ENCODE results near the gene LRCH2.

DNA sequence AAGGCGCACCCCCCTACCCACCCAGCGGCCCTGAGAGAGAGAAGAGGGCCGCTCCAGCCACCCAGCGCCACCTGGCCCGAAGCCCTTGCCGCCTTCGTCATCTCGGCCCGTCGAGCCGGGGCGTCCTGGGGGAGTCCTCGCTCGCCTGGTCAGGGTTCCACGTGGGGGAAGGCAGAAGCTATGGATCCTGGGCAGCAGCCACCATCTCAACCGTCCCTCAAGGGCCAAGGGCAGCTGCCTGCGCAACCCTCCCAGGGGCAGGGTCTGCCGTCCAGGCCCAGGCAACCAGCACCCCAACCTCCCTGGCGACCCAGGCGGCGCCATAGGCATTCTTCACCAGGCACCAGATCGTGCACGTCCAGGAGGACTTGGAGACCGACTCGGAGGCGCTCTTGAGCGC, 165.0 kb downstream of the LRCH2 start:
- TF ChIP-seq, protein P1, sequence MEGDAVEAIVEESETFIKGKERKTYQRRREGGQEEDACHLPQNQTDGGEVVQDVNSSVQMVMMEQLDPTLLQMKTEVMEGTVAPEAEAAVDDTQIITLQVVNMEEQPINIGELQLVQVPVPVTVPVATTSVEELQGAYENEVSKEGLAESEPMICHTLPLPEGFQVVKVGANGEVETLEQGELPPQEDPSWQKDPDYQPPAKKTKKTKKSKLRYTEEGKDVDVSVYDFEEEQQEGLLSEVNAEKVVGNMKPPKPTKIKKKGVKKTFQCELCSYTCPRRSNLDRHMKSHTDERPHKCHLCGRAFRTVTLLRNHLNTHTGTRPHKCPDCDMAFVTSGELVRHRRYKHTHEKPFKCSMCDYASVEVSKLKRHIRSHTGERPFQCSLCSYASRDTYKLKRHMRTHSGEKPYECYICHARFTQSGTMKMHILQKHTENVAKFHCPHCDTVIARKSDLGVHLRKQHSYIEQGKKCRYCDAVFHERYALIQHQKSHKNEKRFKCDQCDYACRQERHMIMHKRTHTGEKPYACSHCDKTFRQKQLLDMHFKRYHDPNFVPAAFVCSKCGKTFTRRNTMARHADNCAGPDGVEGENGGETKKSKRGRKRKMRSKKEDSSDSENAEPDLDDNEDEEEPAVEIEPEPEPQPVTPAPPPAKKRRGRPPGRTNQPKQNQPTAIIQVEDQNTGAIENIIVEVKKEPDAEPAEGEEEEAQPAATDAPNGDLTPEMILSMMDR (IDR thresholded peaks at IDR 0.05; ENCODE audit: borderline replicate concordance, extremely low read depth, low read length, poor library complexity, severe bottlenecking): no peak
- no peak for TF ChIP-seq EZH2 (IDR thresholded peaks at IDR 0.05; ENCODE audit: borderline replicate concordance, low read depth, low read length, severe bottlenecking)
